ENCODE results near the gene GNAI3. TPM values are rescaled to one million over a fixed set of nuclear protein-coding genes. Genes with fewer than 3 reads are reported as not detected.

GNAI3 gene
- total and polyA plus RNA-seq, 2 donors (not counting 3 experiments of a cell fraction or from before 2014, with no cell fraction given): 5.0 to 14.0 TPM

GRCh38 chr1:109618661-109619575, 70.5 kb downstream of the GNAI3 start:
- ChIA-PET CTCF (interaction anchor here (2.2 to 2.4 kb wide), 4 partner anchors 11 to 72 kb away, joined by 11 to 28 read pairs (median 24); partner anchors contain the start of gene GNAI3), POLR2A (interaction anchor here (0.6 kb wide), 1 partner anchor 157 kb away, joined by 3 read pairs; no protein-coding TSS in a partner anchor)
- Histone ChIP-seq H3K79me2 (ENCODE audit: control insufficient read depth, insufficient read depth, low read length) (peaks cover 38% of the 10 kb centered on the region), H2AFZ (ENCODE audit: low read depth, low read length) (peak overlapping the region; percentile 25), H3K27me3 (ENCODE audit: control insufficient read depth in 2 of 2, insufficient read depth in 2 of 2, low read length in 2 of 2) (no peaks in the 10 kb centered on the region), H3K4me1 (ENCODE audit: control insufficient read depth, extremely low read depth, insufficient read depth, low read length) (peaks cover 61% of the 10 kb centered on the region), H3K4me3 (replicated peaks in 1 of 3; ENCODE audit: insufficient read depth in 1 of 3, low read depth in 1 of 3, low read length in 3 of 3) (peak overlapping the region in 2 of 3 experiments; percentile 76 to 83), H4K20me1 (replicated peaks; ENCODE audit: control insufficient read depth, extremely low read depth, insufficient read depth, low read length) (no peaks in the 10 kb centered on the region), H3K36me3 (ENCODE audit: control insufficient read depth in 2 of 2, extremely low read depth in 1 of 2, insufficient read depth in 2 of 2, low read length in 2 of 2) (no peaks in the 10 kb centered on the region), H3K4me2 (ENCODE audit: insufficient read depth, low read length) (peak overlapping the region; percentile 53), H3K9me3 (replicated peaks; ENCODE audit: control insufficient read depth, insufficient read depth, low read length) (no peaks in the 10 kb centered on the region), H3K9me1 (replicated peaks; ENCODE audit: control insufficient read depth, extremely low read depth, insufficient read depth, low read length) (no peaks in the 10 kb centered on the region), H3K9ac (replicated peaks; ENCODE audit: extremely low read depth, insufficient read depth, low read length) (peak overlapping the region; percentile 96), H3K27ac (ENCODE audit: insufficient read depth, low read depth, low read length) (peak overlapping the region; percentile 97)
- DNase-seq (ENCODE audit: low read depth, low spot score) (no peak), FAIRE-seq (peak; percentile 68)
- TSS peak; percentile 8 for BruUV-seq (replicated peaks)
- intact Hi-C loops (cut with micrococcal nuclease) (loop anchor here (5.0 to 10.0 kb wide), 2 partner anchors 37 to 134 kb away; partner anchors contain the start of gene ATXN7L2), dilution Hi-C loops (cut with MboI; ENCODE audit: extremely low pct_ligation_motif_present, low sequenced_read_pairs) (no loop called here)
- no peak for TF ChIP-seq CTCF (IDR thresholded peaks at IDR 0.05; ENCODE audit: extremely low read depth in 1 of 2, insufficient read depth in 1 of 2, low read depth in 1 of 2, low read length in 2 of 2)
- no peak for TF ChIP-seq MYC (IDR thresholded peaks at IDR 0.05; ENCODE audit: low read depth, low read length)
- no peak for TF ChIP-seq POLR2AphosphoS5 (IDR thresholded peaks at IDR 0.05; ENCODE audit: insufficient read depth, low read depth, low read length)
- no peak for TF ChIP-seq POLR2A (IDR thresholded peaks at IDR 0.05; ENCODE audit: low read depth, low read length)
- no peak for TF ChIP-seq FOS (IDR thresholded peaks at IDR 0.05; ENCODE audit: borderline replicate concordance, insufficient read depth, low read length)
- TF ChIP-seq MAX (IDR thresholded peaks at IDR 0.05; ENCODE audit: insufficient read depth, insufficient read length): no peak
- TF ChIP-seq JUN (IDR thresholded peaks at IDR 0.05; ENCODE audit: borderline replicate concordance, insufficient read depth, insufficient read length, low read depth): no peak

All from endothelial cell of umbilical vein (primary cell).